HG02623 (cell line): ENCODE measurements around the gene BRI3BP.
A peak's percentile ranks its signal among the peaks of the same experiment; 100 is the strongest.

Experiments used
- ATAC-seq: cut with Tn5 transposase; IDR thresholded peaks from one replicate; pipeline ENCODE4 v1.9.1; 2021; ENCODE audit warnings: moderate library complexity; ENCODE audit not compliant: unreplicated experiment

Gene BRI3BP

GRCh38 chr12:124993626-124994436 lies at the start of gene BRI3BP:
TSS of gene BRI3BP (plus strand) at chr12:124993645. CDS start at chr12:124993791, 146 bp downstream.
- peak; percentile 42 for ATAC-seq

- no peak for ATAC-seq
These were observed 47.0 kb upstream of the BRI3BP start for GRCh38 chr12:124946447-124946793.

- ATAC-seq: no peak
These were observed 46.4 kb upstream of the BRI3BP start for GRCh38 chr12:124947013-124947412.

- ATAC-seq: no peak
These were observed 45.7 kb upstream of the BRI3BP start for GRCh38 chr12:124947561-124948398.

GRCh38 chr12:124949066-124949465 lies 44.4 kb upstream of the BRI3BP start:
- no peak for ATAC-seq

GRCh38 chr12:124949779-124950728 lies 43.4 kb upstream of the BRI3BP start:
- ATAC-seq: no peak

GRCh38 chr12:124952295-124952694 lies 41.1 kb upstream of the BRI3BP start:
- no peak for ATAC-seq

GRCh38 chr12:124952801-124953200 lies 40.6 kb upstream of the BRI3BP start:
- no peak for ATAC-seq

GRCh38 chr12:124953689-124954405 lies 39.6 kb upstream of the BRI3BP start:
- no peak for ATAC-seq

GRCh38 chr12:124954771-124955170 lies 38.7 kb upstream of the BRI3BP start:
- no peak for ATAC-seq

- no peak for ATAC-seq
These were observed 36.9 kb upstream of the BRI3BP start for GRCh38 chr12:124956571-124956970.

GRCh38 chr12:124961055-124961454 lies 32.4 kb upstream of the BRI3BP start:
- ATAC-seq: no peak

GRCh38 chr12:124963211-124963610 lies 30.2 kb upstream of the BRI3BP start:
- no peak for ATAC-seq

- no peak for ATAC-seq
These were observed 29.2 kb upstream of the BRI3BP start for GRCh38 chr12:124964251-124964650.

- ATAC-seq: no peak
These were observed 28.5 kb upstream of the BRI3BP start for GRCh38 chr12:124964836-124965462.

GRCh38 chr12:124967016-124967739 lies 26.3 kb upstream of the BRI3BP start:
- no peak for ATAC-seq

- ATAC-seq: no peak
These were observed 24.8 kb upstream of the BRI3BP start for GRCh38 chr12:124968656-124969055.

GRCh38 chr12:124970647-124971402 lies 22.6 kb upstream of the BRI3BP start:
- no peak for ATAC-seq
